ENCODE data around the gene PDE4D.

DNA sequence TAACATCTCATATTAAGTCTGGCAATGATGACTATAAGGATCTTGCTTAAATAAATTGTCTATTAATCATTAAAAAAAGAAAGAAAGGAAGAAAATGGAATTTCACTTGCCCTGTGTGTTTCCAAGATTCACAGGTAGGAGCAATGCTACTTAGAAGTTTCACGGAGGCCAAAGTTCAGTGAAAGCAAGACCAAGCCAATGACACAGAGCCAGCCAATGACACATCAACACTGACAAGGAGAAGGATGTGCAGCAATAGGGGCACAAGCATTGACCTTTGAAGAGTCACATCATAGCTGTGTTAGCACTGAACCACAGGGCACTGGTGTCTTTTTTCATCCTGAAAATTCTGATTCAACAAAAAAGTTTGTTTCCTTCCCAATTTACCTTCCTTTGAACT is 364.3 kb downstream of the PDE4D start:
- TF ChIP-seq, protein P1, sequence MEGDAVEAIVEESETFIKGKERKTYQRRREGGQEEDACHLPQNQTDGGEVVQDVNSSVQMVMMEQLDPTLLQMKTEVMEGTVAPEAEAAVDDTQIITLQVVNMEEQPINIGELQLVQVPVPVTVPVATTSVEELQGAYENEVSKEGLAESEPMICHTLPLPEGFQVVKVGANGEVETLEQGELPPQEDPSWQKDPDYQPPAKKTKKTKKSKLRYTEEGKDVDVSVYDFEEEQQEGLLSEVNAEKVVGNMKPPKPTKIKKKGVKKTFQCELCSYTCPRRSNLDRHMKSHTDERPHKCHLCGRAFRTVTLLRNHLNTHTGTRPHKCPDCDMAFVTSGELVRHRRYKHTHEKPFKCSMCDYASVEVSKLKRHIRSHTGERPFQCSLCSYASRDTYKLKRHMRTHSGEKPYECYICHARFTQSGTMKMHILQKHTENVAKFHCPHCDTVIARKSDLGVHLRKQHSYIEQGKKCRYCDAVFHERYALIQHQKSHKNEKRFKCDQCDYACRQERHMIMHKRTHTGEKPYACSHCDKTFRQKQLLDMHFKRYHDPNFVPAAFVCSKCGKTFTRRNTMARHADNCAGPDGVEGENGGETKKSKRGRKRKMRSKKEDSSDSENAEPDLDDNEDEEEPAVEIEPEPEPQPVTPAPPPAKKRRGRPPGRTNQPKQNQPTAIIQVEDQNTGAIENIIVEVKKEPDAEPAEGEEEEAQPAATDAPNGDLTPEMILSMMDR (IDR thresholded peaks at IDR 0.05) = no peak
- no peak for TF ChIP-seq POLR2A (IDR thresholded peaks at IDR 0.05)

Measured in heart left ventricle (tissue), 13 donors.